ENCODE measurements around the gene MRAP.

The MRAP gene

GRCh38 chr21:32312976-32313375 lies 14.3 kb downstream of the MRAP start:
- no peak overlapping the region for H3K9ac ChIP-seq (ENCODE audit: low read length)
- H3K9me2 ChIP-seq (ENCODE audit: low read depth, low read length): no peaks in the 10 kb centered on the region
- H3K27ac ChIP-seq (ENCODE audit: low read depth, low read length, poor library complexity, severe bottlenecking): no peak overlapping the region
- TF ChIP-seq EZH2 (IDR thresholded peaks at IDR 0.05; ENCODE audit: borderline replicate concordance, low read length) (no peak), CTCF (IDR thresholded peaks at IDR 0.05; ENCODE audit: low read length) (no peak)
- no peak overlapping the region for H3K4me2 ChIP-seq (ENCODE audit: low read length)
- no peaks in the 10 kb centered on the region for H3K9me3 ChIP-seq (ENCODE audit: low read length)
- no peaks in the 10 kb centered on the region for H3K79me2 ChIP-seq (ENCODE audit: insufficient read depth, low read length)
- H3F3A ChIP-seq (ENCODE audit: insufficient read depth, low read length): no peaks in the 10 kb centered on the region
- no peaks in the 10 kb centered on the region for H4K20me1 ChIP-seq (ENCODE audit: insufficient read depth, low read length)
- no peak overlapping the region for H3K4me3 ChIP-seq (ENCODE audit: low read depth, low read length, poor library complexity, severe bottlenecking)
- peaks cover 76% of the 10 kb centered on the region for H3K36me3 ChIP-seq (ENCODE audit: insufficient read depth, low read length)
- H3K27me3 ChIP-seq (ENCODE audit: insufficient read depth, low read length): no peaks in the 10 kb centered on the region
- no peak overlapping the region for H2AFZ ChIP-seq (ENCODE audit: low read length)
- no peaks in the 10 kb centered on the region for H3K4me1 ChIP-seq (ENCODE audit: insufficient read depth, low read length, severe bottlenecking)

GRCh38 chr21:32314806-32315205 lies 16.2 kb downstream of the MRAP start:
- no peak overlapping the region for H3K9ac ChIP-seq (ENCODE audit: low read length)

GRCh38 chr21:32315511-32316281 lies 17.0 kb downstream of the MRAP start:
- Histone ChIP-seq H3K36me3 (ENCODE audit: insufficient read depth, low read length) (peaks cover 94% of the 10 kb centered on the region), H3F3A (ENCODE audit: insufficient read depth, low read length) (no peaks in the 10 kb centered on the region), H3K4me3 (ENCODE audit: low read depth, low read length, poor library complexity, severe bottlenecking) (no peak overlapping the region), H3K27me3 (ENCODE audit: insufficient read depth, low read length) (no peaks in the 10 kb centered on the region), H3K27ac (ENCODE audit: low read depth, low read length, poor library complexity, severe bottlenecking) (no peak overlapping the region), H3K9me3 (ENCODE audit: low read length) (no peaks in the 10 kb centered on the region), H3K9me2 (ENCODE audit: low read depth, low read length) (no peaks in the 10 kb centered on the region), H2AFZ (ENCODE audit: low read length) (no peak overlapping the region), H3K4me1 (ENCODE audit: insufficient read depth, low read length, severe bottlenecking) (no peaks in the 10 kb centered on the region), H3K4me2 (ENCODE audit: low read length) (no peak overlapping the region), H4K20me1 (ENCODE audit: insufficient read depth, low read length) (no peaks in the 10 kb centered on the region), H3K9ac (ENCODE audit: low read length) (no peak overlapping the region), H3K79me2 (ENCODE audit: insufficient read depth, low read length) (no peaks in the 10 kb centered on the region)
- TF ChIP-seq CTCF (IDR thresholded peaks at IDR 0.05; ENCODE audit: low read length): no peak
- no peak for TF ChIP-seq EZH2 (IDR thresholded peaks at IDR 0.05; ENCODE audit: borderline replicate concordance, low read length)

More at GRCh38 chr21:32314806-32315205, 16.2 kb downstream of the MRAP start:
- Histone ChIP-seq H3K4me3 (ENCODE audit: low read depth, low read length, poor library complexity, severe bottlenecking) (no peak overlapping the region), H3K4me1 (ENCODE audit: insufficient read depth, low read length, severe bottlenecking) (no peaks in the 10 kb centered on the region), H3K27ac (ENCODE audit: low read depth, low read length, poor library complexity, severe bottlenecking) (no peak overlapping the region), H4K20me1 (ENCODE audit: insufficient read depth, low read length) (no peaks in the 10 kb centered on the region), H3K4me2 (ENCODE audit: low read length) (no peak overlapping the region), H3K9me2 (ENCODE audit: low read depth, low read length) (no peaks in the 10 kb centered on the region), H3K27me3 (ENCODE audit: insufficient read depth, low read length) (no peaks in the 10 kb centered on the region), H3K36me3 (ENCODE audit: insufficient read depth, low read length) (peaks cover 87% of the 10 kb centered on the region), H3K9me3 (ENCODE audit: low read length) (no peaks in the 10 kb centered on the region), H3K79me2 (ENCODE audit: insufficient read depth, low read length) (no peaks in the 10 kb centered on the region), H2AFZ (ENCODE audit: low read length) (no peak overlapping the region), H3F3A (ENCODE audit: insufficient read depth, low read length) (no peaks in the 10 kb centered on the region)
- TF ChIP-seq EZH2 (IDR thresholded peaks at IDR 0.05; ENCODE audit: borderline replicate concordance, low read length): no peak
- no peak for TF ChIP-seq CTCF (IDR thresholded peaks at IDR 0.05; ENCODE audit: low read length)
